Prostate gland (tissue), 2 donors: ENCODE data around the gene SSUH2. TPM values are rescaled to one million over a fixed set of nuclear protein-coding genes. Genes with fewer than 3 reads are reported as not detected.
A peak's percentile ranks its signal among the peaks of the same experiment; 100 is the strongest.

Experiments used
- DNase-seq: peaks from one replicate; pipeline ENCODE4 v3.0.0-alpha.2; 2019; ENCODE audit warnings: low spot score
- H3K27ac ChIP-seq, 2 donors: fragments of 200-600 bp; sonication (generic); 2 replicates each; pipeline ENCODE4 v1.5.1; 2017 to 2019
- H3K27me3 ChIP-seq: fragments of 200-600 bp; sonication (generic); replicated peaks from 2 replicates; pipeline ENCODE4 v1.5.1; 2019; ENCODE audit not compliant: insufficient read depth
- H3K36me3 ChIP-seq, 2 donors: fragments of 200-600 bp; sonication (generic); 1 replicate in 1 of 2; 2 replicates in 1 of 2; pipeline versions ENCODE4 v1.5.1 to v1.8.1; 2017 to 2019
- H3K4me1 ChIP-seq: fragments of 200-600 bp; sonication (generic); replicated peaks from 2 replicates; pipeline ENCODE4 v1.5.1; 2019
- H3K4me3 ChIP-seq, 2 donors: fragments of 200-600 bp; sonication (generic); 2 replicates each; pipeline ENCODE4 v1.5.1; 2017 to 2019
- H3K9me3 ChIP-seq: fragments of 200-600 bp; sonication (generic); 2 replicates; pipeline ENCODE4 v1.5.1; 2017
- POLR2A ChIP-seq: fragments of 450-650 bp; IDR thresholded peaks from one replicate; pipeline ENCODE4 v1.6.1; 2016; ENCODE audit warnings: antibody characterized with exemption, mild to moderate bottlenecking
- POLR2AphosphoS5 ChIP-seq: sonication (generic); formaldehyde crosslinking; IDR thresholded peaks from one replicate; pipeline ENCODE4 v1.6.1; 2017; ENCODE audit warnings: antibody characterized with exemption
- WGBS: methylation state at CpG from one replicate; pipeline ENCODE4 v1.1.5; 2018; 5-methylcytosine and 5-hydroxymethylcytosine counted together
- intact Hi-C: fragments of 100-400 bp; cut with DNase I; formaldehyde crosslinking; loops from one replicate; pipeline ENCODE4 v1.14.2; 2022
- total RNA-seq, 2 donors: library from RNA; depleted of rRNA; stranded (reverse); fragments of >200 nt; gene quantifications; one replicate each; pipeline ENCODE4 v1.1.0, GENCODE V29; 2016
- TF ChIP-seq, protein P1 (sequence below), 4 experiments: fragments of 200-600 bp in 2 of 4; fragments of 450-650 bp in 2 of 4; sonication (generic) in 2 of 4; IDR thresholded peaks; 1 replicate in 3 of 4; 2 replicates in 1 of 4; pipeline ENCODE4 v1.5.1; 2016 to 2019; ENCODE audit warnings: antibody characterized with exemption in 4 of 4, mild to moderate bottlenecking in 2 of 4, moderate library complexity in 2 of 4

The SSUH2 gene
- total RNA-seq, 2 donors from 2014 or later: 0.27 to 2.6 TPM

- H3K27ac ChIP-seq: no peak overlapping the region
- no peaks in the 10 kb centered on the region for H3K9me3 ChIP-seq
- 86% methylated on average over 14 of the region's 14 CpGs for WGBS
- no peaks in the 10 kb centered on the region for H3K27me3 ChIP-seq
- TF ChIP-seq, protein P1, sequence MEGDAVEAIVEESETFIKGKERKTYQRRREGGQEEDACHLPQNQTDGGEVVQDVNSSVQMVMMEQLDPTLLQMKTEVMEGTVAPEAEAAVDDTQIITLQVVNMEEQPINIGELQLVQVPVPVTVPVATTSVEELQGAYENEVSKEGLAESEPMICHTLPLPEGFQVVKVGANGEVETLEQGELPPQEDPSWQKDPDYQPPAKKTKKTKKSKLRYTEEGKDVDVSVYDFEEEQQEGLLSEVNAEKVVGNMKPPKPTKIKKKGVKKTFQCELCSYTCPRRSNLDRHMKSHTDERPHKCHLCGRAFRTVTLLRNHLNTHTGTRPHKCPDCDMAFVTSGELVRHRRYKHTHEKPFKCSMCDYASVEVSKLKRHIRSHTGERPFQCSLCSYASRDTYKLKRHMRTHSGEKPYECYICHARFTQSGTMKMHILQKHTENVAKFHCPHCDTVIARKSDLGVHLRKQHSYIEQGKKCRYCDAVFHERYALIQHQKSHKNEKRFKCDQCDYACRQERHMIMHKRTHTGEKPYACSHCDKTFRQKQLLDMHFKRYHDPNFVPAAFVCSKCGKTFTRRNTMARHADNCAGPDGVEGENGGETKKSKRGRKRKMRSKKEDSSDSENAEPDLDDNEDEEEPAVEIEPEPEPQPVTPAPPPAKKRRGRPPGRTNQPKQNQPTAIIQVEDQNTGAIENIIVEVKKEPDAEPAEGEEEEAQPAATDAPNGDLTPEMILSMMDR (IDR thresholded peaks at IDR 0.05): no peak
- TF ChIP-seq POLR2AphosphoS5 (no peak), POLR2A (no peak)
- intact Hi-C loops: loop anchor here (1.0 kb wide), 1 partner anchor 181 kb away; no protein-coding TSS in a partner anchor
- H3K4me3 ChIP-seq: no peak overlapping the region
- no peaks in the 10 kb centered on the region for H3K4me1 ChIP-seq
- H3K36me3 ChIP-seq: no peaks in the 10 kb centered on the region
- no peak for DNase-seq
Measured at GRCh38 chr3:8623741-8624140, 20.9 kb downstream of the SSUH2 start.

- TF ChIP-seq POLR2A: no peak
- TF ChIP-seq, protein P1 (IDR thresholded peaks at IDR 0.05): peak; percentile 66 to 90 (median 86)
- Histone ChIP-seq H3K9me3 (no peaks in the 10 kb centered on the region), H3K4me1 (no peaks in the 10 kb centered on the region), H3K4me3 (no peak overlapping the region), H3K27me3 (no peaks in the 10 kb centered on the region), H3K27ac (no peak overlapping the region), H3K36me3 (no peaks in the 10 kb centered on the region)
- 43% methylated on average over 24 of the region's 24 CpGs for WGBS
- intact Hi-C loops: loop anchor here (1.0 kb wide), 1 partner anchor 181 kb away; no protein-coding TSS in a partner anchor
- peak; percentile 66 for DNase-seq
Measured at GRCh38 chr3:8622873-8623691, 21.5 kb downstream of the SSUH2 start.

- WGBS: 87% methylated on average over 4 of the region's 4 CpGs
- intact Hi-C loops: no loop called here
- Histone ChIP-seq H3K4me1 (no peaks in the 10 kb centered on the region), H3K36me3 (no peaks in the 10 kb centered on the region), H3K27me3 (no peaks in the 10 kb centered on the region), H3K9me3 (no peaks in the 10 kb centered on the region), H3K27ac (no peak overlapping the region), H3K4me3 (no peak overlapping the region)
- no peak for DNase-seq
- TF ChIP-seq, protein P1 (IDR thresholded peaks at IDR 0.05): no peak
- TF ChIP-seq POLR2A: no peak
- no peak for TF ChIP-seq POLR2AphosphoS5
Measured at GRCh38 chr3:8621872-8622271, 22.7 kb downstream of the SSUH2 start.

- DNase-seq: no peak
- no peaks in the 10 kb centered on the region for H3K4me1 ChIP-seq
- H3K36me3 ChIP-seq: no peaks in the 10 kb centered on the region
- intact Hi-C loops: no loop called here
- no peaks in the 10 kb centered on the region for H3K27me3 ChIP-seq
- H3K4me3 ChIP-seq: no peak overlapping the region
- TF ChIP-seq POLR2A (no peak), POLR2AphosphoS5 (no peak)
- TF ChIP-seq, protein P1 (IDR thresholded peaks at IDR 0.05): no peak
- 91% methylated on average over 3 of the region's 3 CpGs for WGBS
- H3K9me3 ChIP-seq: no peaks in the 10 kb centered on the region
- H3K27ac ChIP-seq: no peak overlapping the region
Measured at GRCh38 chr3:8621141-8621540, 23.5 kb downstream of the SSUH2 start.

- peak; percentile 86 for TF ChIP-seq POLR2AphosphoS5
- no peak for TF ChIP-seq POLR2A
- no peaks in the 10 kb centered on the region for H3K9me3 ChIP-seq
- peak; percentile 60 for DNase-seq
- no peaks in the 10 kb centered on the region for H3K36me3 ChIP-seq
- no peak overlapping the region for H3K4me3 ChIP-seq
- intact Hi-C loops: no loop called here
- no peak overlapping the region for H3K27ac ChIP-seq
- H3K4me1 ChIP-seq: no peaks in the 10 kb centered on the region
- 76% methylated on average over 7 of the region's 7 CpGs for WGBS
- no peaks in the 10 kb centered on the region for H3K27me3 ChIP-seq
Measured at GRCh38 chr3:8619548-8619947, 25.1 kb downstream of the SSUH2 start.
